H9 (cell line): ENCODE results near the gene EML1. TPM values are rescaled to one million over a fixed set of nuclear protein-coding genes. Genes with fewer than 3 reads are reported as not detected.
A peak's percentile ranks its signal among the peaks of the same experiment; 100 is the strongest.

ENCODE experiments used
- DNase-seq: peaks from one replicate; pipeline ENCODE4 v3.0.0-alpha.2; 2017
- H2AFZ ChIP-seq: one replicate; pipeline ENCODE4 v1.6.1; 2013; ENCODE audit warnings: mild to moderate bottlenecking, low read length, control low read depth, moderate library complexity
- H2AK5ac ChIP-seq: 2 replicates; pipeline ENCODE4 v1.6.1; 2013; ENCODE audit warnings: low read length, control low read depth, mixed read lengths; ENCODE audit not compliant: insufficient read length
- H2BK120ac ChIP-seq: one replicate; pipeline ENCODE4 v1.6.1; 2013; ENCODE audit warnings: low read depth, mild to moderate bottlenecking, low read length, control low read depth, inconsistent platforms; ENCODE audit not compliant: poor library complexity, severe bottlenecking
- H2BK12ac ChIP-seq: 2 replicates; pipeline ENCODE4 v1.6.1; 2013; ENCODE audit warnings: low read length, control low read depth, mixed read lengths, low read depth; ENCODE audit not compliant: insufficient read length
- H2BK15ac ChIP-seq: 2 replicates; pipeline ENCODE4 v1.6.1; 2013; ENCODE audit warnings: low read depth, low read length, control low read depth
- H2BK20ac ChIP-seq: one replicate; pipeline ENCODE4 v1.6.1; 2013; ENCODE audit warnings: low read depth, mild to moderate bottlenecking, low read length, control low read depth, inconsistent platforms; ENCODE audit not compliant: poor library complexity, severe bottlenecking
- H2BK5ac ChIP-seq: 2 replicates; pipeline ENCODE4 v1.6.1; 2013; ENCODE audit warnings: low read length, control low read depth, mixed read lengths; ENCODE audit not compliant: insufficient read length
- H3K14ac ChIP-seq: 2 replicates; pipeline ENCODE4 v1.6.1; 2013; ENCODE audit warnings: low read length, control low read depth; ENCODE audit not compliant: insufficient read depth
- H3K18ac ChIP-seq: 2 replicates; pipeline ENCODE4 v1.6.1; 2013; ENCODE audit warnings: low read depth, mild to moderate bottlenecking, mixed read lengths, low read length, control low read depth; ENCODE audit not compliant: insufficient read length
- H3K23ac ChIP-seq: 2 replicates; pipeline ENCODE4 v1.6.1; 2013; ENCODE audit warnings: low read length, control low read depth, mixed read lengths, low read depth; ENCODE audit not compliant: insufficient read length
- H3K23me2 ChIP-seq: 2 replicates; pipeline ENCODE4 v1.6.1; 2013; ENCODE audit warnings: low read depth, mild to moderate bottlenecking, mixed read lengths, low read length, control low read depth; ENCODE audit not compliant: insufficient read length, poor library complexity, severe bottlenecking
- H3K27ac ChIP-seq: 2 replicates; pipeline ENCODE4 v1.5.1; 2013; ENCODE audit warnings: low read length, control low read depth, mixed read lengths, low read depth; ENCODE audit not compliant: insufficient read length
- H3K27me3 ChIP-seq: 2 replicates; pipeline ENCODE4 v1.6.1; 2013; ENCODE audit warnings: low read length, control low read depth, inconsistent platforms; ENCODE audit not compliant: insufficient read depth
- H3K4ac ChIP-seq: 2 replicates; pipeline ENCODE4 v1.6.1; 2013; ENCODE audit warnings: low read depth, mild to moderate bottlenecking, control low read depth, inconsistent platforms, low read length, moderate library complexity
- H3K4me1 ChIP-seq: 2 replicates; pipeline ENCODE4 v1.6.1; 2013; ENCODE audit warnings: low read length, control low read depth, inconsistent platforms; ENCODE audit not compliant: insufficient read depth
- H3K4me2 ChIP-seq: 2 replicates; pipeline ENCODE4 v1.6.1; 2013; ENCODE audit warnings: low read length, control low read depth, mixed read lengths; ENCODE audit not compliant: insufficient read length, insufficient read depth
- H3K56ac ChIP-seq: 2 replicates; pipeline ENCODE4 v1.6.1; 2013; ENCODE audit warnings: low read depth, mild to moderate bottlenecking, mixed read lengths, low read length, control low read depth; ENCODE audit not compliant: insufficient read length
- H3K79me1 ChIP-seq: 2 replicates; pipeline ENCODE4 v1.6.1; 2013; ENCODE audit warnings: low read depth, mild to moderate bottlenecking, moderate library complexity, low read length, control low read depth, inconsistent platforms; ENCODE audit not compliant: insufficient read depth, poor library complexity, severe bottlenecking
- H3K79me2 ChIP-seq: 2 replicates; pipeline ENCODE4 v1.6.1; 2013; ENCODE audit warnings: low read length, control low read depth, inconsistent platforms; ENCODE audit not compliant: insufficient read depth
- H3K9ac ChIP-seq: 2 replicates; pipeline ENCODE4 v1.6.1; 2013; ENCODE audit warnings: low read length, control low read depth, mixed read lengths; ENCODE audit not compliant: insufficient read length; ENCODE audit errors: extremely low read depth
- H3K9me3 ChIP-seq: one replicate; pipeline ENCODE4 v1.6.1; 2013; ENCODE audit warnings: low read depth, low read length, inconsistent platforms; ENCODE audit not compliant: control insufficient read depth
- H3T11ph ChIP-seq: one replicate; pipeline ENCODE4 v1.6.1; 2013; ENCODE audit warnings: mild to moderate bottlenecking, low read length, control low read depth, inconsistent platforms
- H4K20me1 ChIP-seq: one replicate; pipeline ENCODE4 v1.6.1; 2013; ENCODE audit not compliant: control insufficient read depth, insufficient read length, insufficient read depth
- H4K5ac ChIP-seq: 2 replicates; pipeline ENCODE4 v1.6.1; 2013; ENCODE audit warnings: low read depth, mild to moderate bottlenecking, mixed read lengths, low read length, control low read depth; ENCODE audit not compliant: insufficient read length
- H4K8ac ChIP-seq: replicated peaks from 2 replicates; pipeline ENCODE4 v1.6.1; 2013; ENCODE audit warnings: low read length, control low read depth, mixed read lengths, low read depth; ENCODE audit not compliant: insufficient read length
- H4K91ac ChIP-seq: 2 replicates; pipeline ENCODE4 v1.6.1; 2013; ENCODE audit warnings: low read depth, mild to moderate bottlenecking, moderate library complexity, mixed read lengths, low read length, control low read depth; ENCODE audit not compliant: insufficient read length
- H3K27ac Mint-ChIP-seq, 3 experiments: 2 replicates in 2 of 3; 3 replicates in 1 of 3; pipeline ENCODE4 v1.8.0; 2020 to 2021; ENCODE audit warnings: mixed read lengths in 3 of 3, mild to moderate bottlenecking in 1 of 3, moderate library complexity in 1 of 3
- H3K27me3 Mint-ChIP-seq: 2 replicates; pipeline ENCODE4 v1.8.0; 2021; ENCODE audit warnings: low read depth, mild to moderate bottlenecking, moderate library complexity, mixed read lengths
- H3K36me3 Mint-ChIP-seq, 3 experiments: 2 replicates in 2 of 3; 3 replicates in 1 of 3; pipeline ENCODE4 v1.8.0; 2020 to 2021; ENCODE audit warnings: low read depth in 3 of 3, mixed read lengths in 3 of 3; ENCODE audit not compliant: insufficient read depth in 1 of 3
- H3K4me1 Mint-ChIP-seq, 2 experiments: 2 replicates each; pipeline ENCODE4 v1.8.0; 2020; ENCODE audit warnings: mixed read lengths in 2 of 2
- H3K4me3 Mint-ChIP-seq, 2 experiments: 2 replicates in 1 of 2; 3 replicates in 1 of 2; pipeline ENCODE4 v1.8.0; 2020 to 2021; ENCODE audit warnings: mild to moderate bottlenecking in 2 of 2, mixed read lengths in 2 of 2, moderate library complexity in 1 of 2
- H3K9me3 Mint-ChIP-seq, 2 experiments: 2 replicates in 1 of 2; 3 replicates in 1 of 2; pipeline ENCODE4 v1.8.0; 2020; ENCODE audit warnings: mild to moderate bottlenecking in 2 of 2, mixed read lengths in 2 of 2, moderate library complexity in 1 of 2
- WGBS: extraction: QIAGEN DNeasy Blood & Tissue Kit; methylation state at CpG from one replicate; pipeline ENCODE4 v1.1.7; 2013; ENCODE audit warnings: missing lambda C conversion rate, low lambda C conversion rate, mixed read lengths; ENCODE audit not compliant: insufficient read length; ENCODE audit errors: extremely low coverage; 5-methylcytosine and 5-hydroxymethylcytosine counted together
- total RNA-seq: library from RNA; stranded (reverse); gene quantifications from 2 replicates; pipeline ENCODE4 v1.2.1, GENCODE V29; 2021
- TF ChIP-seq, protein P1 (sequence below): fragments of 200-600 bp; sonication (generic); conservative IDR thresholded peaks from 3 replicates; pipeline ENCODE4 v1.8.0; 2021; ENCODE audit warnings: antibody characterized with exemption, mild to moderate bottlenecking

EML1 gene
- total RNA-seq, 1 experiment from 2014 or later = 16.7 TPM

DNA sequence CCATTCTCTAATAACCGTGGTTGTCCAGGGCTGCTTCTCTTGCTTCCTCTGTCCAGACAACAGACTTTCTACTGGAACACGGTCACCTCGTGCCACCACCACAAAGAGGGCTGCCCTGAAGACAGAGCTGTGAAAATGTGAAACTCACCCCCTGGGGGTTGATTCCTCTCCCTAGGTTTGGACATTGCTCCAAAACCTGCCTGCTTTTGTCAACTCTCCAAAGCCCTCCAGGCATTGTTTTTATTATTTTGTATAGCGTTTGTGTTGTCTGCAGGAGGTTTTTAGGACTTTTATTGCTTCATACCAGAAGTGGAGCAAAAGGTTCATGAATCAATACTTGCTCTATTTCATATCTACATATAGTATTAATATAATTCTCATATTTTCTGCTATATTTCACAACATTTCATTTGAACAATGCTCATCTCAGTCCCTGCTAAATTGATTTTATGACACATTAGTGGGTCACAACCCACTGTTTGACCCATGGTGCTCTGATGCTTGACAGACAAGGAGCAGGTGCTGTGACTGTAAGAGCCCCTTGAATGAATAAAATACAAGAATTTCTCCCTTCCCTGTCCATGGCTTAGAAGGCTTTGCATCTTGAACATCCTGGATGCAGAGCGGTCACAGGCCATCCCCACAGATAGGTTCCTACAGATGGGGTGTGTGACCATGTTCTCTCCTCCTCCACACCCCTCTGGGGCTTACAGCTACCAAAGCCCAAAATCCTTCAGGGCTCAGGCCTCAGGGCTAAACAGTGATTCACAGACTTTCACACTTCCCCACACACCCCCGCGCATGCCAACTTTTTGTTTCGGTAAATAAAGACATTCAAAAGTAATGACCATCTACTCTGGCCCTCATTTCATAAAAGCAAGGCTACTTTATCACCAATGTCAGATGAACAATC, 20.6 kb upstream of the EML1 start:
- H3K79me2 ChIP-seq = no peaks in the 10 kb centered on the region
- no peak overlapping the region for H3K27ac ChIP-seq
- H2AK5ac ChIP-seq = no peak overlapping the region
- no peaks in the 10 kb centered on the region for H3K9me3 ChIP-seq
- no peak overlapping the region for H3K9ac ChIP-seq
- no peak overlapping the region for H3K14ac ChIP-seq
- no peaks in the 10 kb centered on the region for H3K79me1 ChIP-seq
- no peaks in the 10 kb centered on the region; the same call in 1 of the 2 replicates for H3K27me3 ChIP-seq
- no peak overlapping the region for H4K5ac ChIP-seq
- H2BK15ac ChIP-seq = no peak overlapping the region
- H2BK120ac ChIP-seq = no peak overlapping the region
- peak overlapping the region in 1 of 2 experiments; percentile 52; a peak in 3 of 5 replicates for H3K4me3 Mint-ChIP-seq
- no peak overlapping the region for H3K4ac ChIP-seq
- H2AFZ ChIP-seq = no peak overlapping the region
- H3K4me1 Mint-ChIP-seq = peaks cover 42 to 44% of the 10 kb centered on the region in 2 experiments
- TF ChIP-seq, protein P1, sequence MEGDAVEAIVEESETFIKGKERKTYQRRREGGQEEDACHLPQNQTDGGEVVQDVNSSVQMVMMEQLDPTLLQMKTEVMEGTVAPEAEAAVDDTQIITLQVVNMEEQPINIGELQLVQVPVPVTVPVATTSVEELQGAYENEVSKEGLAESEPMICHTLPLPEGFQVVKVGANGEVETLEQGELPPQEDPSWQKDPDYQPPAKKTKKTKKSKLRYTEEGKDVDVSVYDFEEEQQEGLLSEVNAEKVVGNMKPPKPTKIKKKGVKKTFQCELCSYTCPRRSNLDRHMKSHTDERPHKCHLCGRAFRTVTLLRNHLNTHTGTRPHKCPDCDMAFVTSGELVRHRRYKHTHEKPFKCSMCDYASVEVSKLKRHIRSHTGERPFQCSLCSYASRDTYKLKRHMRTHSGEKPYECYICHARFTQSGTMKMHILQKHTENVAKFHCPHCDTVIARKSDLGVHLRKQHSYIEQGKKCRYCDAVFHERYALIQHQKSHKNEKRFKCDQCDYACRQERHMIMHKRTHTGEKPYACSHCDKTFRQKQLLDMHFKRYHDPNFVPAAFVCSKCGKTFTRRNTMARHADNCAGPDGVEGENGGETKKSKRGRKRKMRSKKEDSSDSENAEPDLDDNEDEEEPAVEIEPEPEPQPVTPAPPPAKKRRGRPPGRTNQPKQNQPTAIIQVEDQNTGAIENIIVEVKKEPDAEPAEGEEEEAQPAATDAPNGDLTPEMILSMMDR = no peak
- DNase-seq = no peak
- H3K9me3 Mint-ChIP-seq = peaks cover 0 to 7% of the 10 kb centered on the region in 2 experiments; a peak in 3 of 5 replicates
- no peak overlapping the region for H4K8ac ChIP-seq
- H4K20me1 ChIP-seq = no peaks in the 10 kb centered on the region
- H3K4me1 ChIP-seq = peaks cover 17% of the 10 kb centered on the region; the same call in 1 of the 2 replicates
- no peak overlapping the region for H3K23ac ChIP-seq
- H2BK20ac ChIP-seq = no peak overlapping the region
- H3T11ph ChIP-seq = no peak overlapping the region
- H2BK12ac ChIP-seq = no peak overlapping the region
- no peak overlapping the region for H4K91ac ChIP-seq
- H3K18ac ChIP-seq = no peak overlapping the region
- WGBS = no CpG with 5 or more reads among the region's 8 CpGs
- H3K56ac ChIP-seq = no peak overlapping the region
- peaks cover 8% of the 10 kb centered on the region for H3K27me3 Mint-ChIP-seq
- H3K36me3 Mint-ChIP-seq = peaks cover 0 to 2% (median 0%) of the 10 kb centered on the region in 3 experiments; a peak in 2 of 7 replicates
- no peaks in the 10 kb centered on the region for H3K23me2 ChIP-seq
- peak overlapping the region in 1 of 3 experiments; percentile 11; a peak in 1 of 7 replicates for H3K27ac Mint-ChIP-seq
- H2BK5ac ChIP-seq = no peak overlapping the region
- no peak overlapping the region for H3K4me2 ChIP-seq
